MCF 10A (cell line): Measurements from ENCODE around the gene CFL2. TPM values are rescaled to one million over a fixed set of nuclear protein-coding genes. Genes with fewer than 3 reads are reported as not detected.

ENCODE experiments used
- BruUV-seq: library from RNA; stranded (reverse); fragments of 400-500 nt; replicated peaks from 2 replicates; lab custom pipeline; 2021; lab: Mats Ljungman, UMichigan
- CTCF ChIA-PET: fragments of 300-600 bp; sonication (Branson Sonifier 250); formaldehyde crosslinking; extraction: SDS; loops from one replicate; lab custom pipeline; 2021; ENCODE audit warnings: antibody characterized with exemption, inconsistent platforms; lab: Yijun Ruan, JAX
- POLR2A ChIA-PET: fragments of 300-600, 350-650 bp; sonication (Branson Sonifier 250); formaldehyde crosslinking; extraction: SDS; loops from one replicate; lab custom pipeline; 2020; ENCODE audit warnings: antibody characterized with exemption, inconsistent platforms; lab: Yijun Ruan, JAX
- DNase-seq: peaks from one replicate; pipeline ENCODE4 v3.0.0-alpha.2; 2018; ENCODE audit not compliant: unreplicated experiment
- H3K27ac Mint-ChIP-seq: one replicate; pipeline ENCODE4 v1.8.0; 2022; ENCODE audit warnings: mild to moderate bottlenecking, low read depth, mixed read lengths; ENCODE audit not compliant: unreplicated experiment
- H3K27me3 Mint-ChIP-seq: one replicate; pipeline ENCODE4 v1.8.0; 2022; ENCODE audit warnings: mixed read lengths; ENCODE audit not compliant: insufficient read depth, unreplicated experiment
- H3K36me3 Mint-ChIP-seq: one replicate; pipeline ENCODE4 v1.8.0; 2022; ENCODE audit warnings: mild to moderate bottlenecking, moderate library complexity, mixed read lengths; ENCODE audit not compliant: insufficient read depth, unreplicated experiment
- H3K4me1 Mint-ChIP-seq: one replicate; pipeline ENCODE4 v1.8.0; 2022; ENCODE audit warnings: mixed read lengths; ENCODE audit not compliant: insufficient read depth, unreplicated experiment
- H3K4me3 Mint-ChIP-seq: one replicate; pipeline ENCODE4 v1.8.0; 2022; ENCODE audit warnings: mild to moderate bottlenecking, moderate library complexity, mixed read lengths; ENCODE audit not compliant: unreplicated experiment
- H3K9me3 Mint-ChIP-seq: one replicate; pipeline ENCODE4 v1.8.0; 2022; ENCODE audit warnings: mixed read lengths; ENCODE audit not compliant: unreplicated experiment
- intact Hi-C: fragments of 100-400 bp; cut with micrococcal nuclease; formaldehyde crosslinking; loops from 2 replicates; pipeline ENCODE4 v1.14.1; 2022
- total RNA-seq: library from RNA; stranded (reverse); gene quantifications from 2 replicates; pipeline ENCODE4 v1.2.3, GENCODE V29; 2022
- TF ChIP-seq, protein P1 (sequence below): fragments of 200-600 bp; IDR thresholded peaks from one replicate; pipeline ENCODE4 v1.8.0; 2022; ENCODE audit warnings: antibody characterized with exemption, mild to moderate bottlenecking; ENCODE audit not compliant: unreplicated experiment

CFL2 gene
- total RNA-seq, 1 experiment from 2014 or later = 39.7 TPM

GRCh38 chr14:34692348-34692747 is 22.0 kb downstream of the CFL2 start:
- no TSS peak for BruUV-seq
- H3K4me1 Mint-ChIP-seq = peaks cover 9% of the 10 kb centered on the region
- ChIA-PET POLR2A (interaction anchor here (0.7 to 1.7 kb wide), 5 partner anchors 15 to 354 kb away, joined by 3 to 4 read pairs (median 3); partner anchors contain the start of gene FAM177A1), CTCF (interaction anchor here (0.9 to 2.5 kb wide), 2 partner anchors 8 to 31 kb away, joined by 4 to 11 read pairs; no protein-coding TSS in a partner anchor)
- no peaks in the 10 kb centered on the region for H3K9me3 Mint-ChIP-seq
- intact Hi-C loops = no loop called here
- no peaks in the 10 kb centered on the region for H3K36me3 Mint-ChIP-seq
- H3K4me3 Mint-ChIP-seq = no peak overlapping the region
- DNase-seq = no peak
- H3K27me3 Mint-ChIP-seq = no peaks in the 10 kb centered on the region
- TF ChIP-seq, protein P1, sequence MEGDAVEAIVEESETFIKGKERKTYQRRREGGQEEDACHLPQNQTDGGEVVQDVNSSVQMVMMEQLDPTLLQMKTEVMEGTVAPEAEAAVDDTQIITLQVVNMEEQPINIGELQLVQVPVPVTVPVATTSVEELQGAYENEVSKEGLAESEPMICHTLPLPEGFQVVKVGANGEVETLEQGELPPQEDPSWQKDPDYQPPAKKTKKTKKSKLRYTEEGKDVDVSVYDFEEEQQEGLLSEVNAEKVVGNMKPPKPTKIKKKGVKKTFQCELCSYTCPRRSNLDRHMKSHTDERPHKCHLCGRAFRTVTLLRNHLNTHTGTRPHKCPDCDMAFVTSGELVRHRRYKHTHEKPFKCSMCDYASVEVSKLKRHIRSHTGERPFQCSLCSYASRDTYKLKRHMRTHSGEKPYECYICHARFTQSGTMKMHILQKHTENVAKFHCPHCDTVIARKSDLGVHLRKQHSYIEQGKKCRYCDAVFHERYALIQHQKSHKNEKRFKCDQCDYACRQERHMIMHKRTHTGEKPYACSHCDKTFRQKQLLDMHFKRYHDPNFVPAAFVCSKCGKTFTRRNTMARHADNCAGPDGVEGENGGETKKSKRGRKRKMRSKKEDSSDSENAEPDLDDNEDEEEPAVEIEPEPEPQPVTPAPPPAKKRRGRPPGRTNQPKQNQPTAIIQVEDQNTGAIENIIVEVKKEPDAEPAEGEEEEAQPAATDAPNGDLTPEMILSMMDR = no peak
- no peak overlapping the region for H3K27ac Mint-ChIP-seq

DNA sequence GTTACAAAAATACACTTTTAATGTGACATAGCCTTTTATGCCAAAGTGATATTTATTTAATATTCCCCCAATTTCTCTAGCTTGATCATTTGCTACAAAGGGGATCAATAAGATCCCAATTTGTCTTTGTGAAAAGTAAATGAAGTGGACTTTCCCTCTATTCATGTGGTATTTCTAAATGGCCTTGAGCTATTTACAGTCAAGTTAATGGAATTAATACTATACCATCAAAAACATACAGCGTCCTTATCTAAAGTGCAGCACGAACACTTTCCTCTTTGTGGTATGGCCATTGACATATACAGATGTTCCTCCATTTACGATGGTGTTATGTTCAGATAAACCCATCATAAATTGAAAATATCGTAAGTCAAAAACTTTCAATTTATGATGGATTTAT is 23.2 kb downstream of the CFL2 start:
- H3K27me3 Mint-ChIP-seq = no peaks in the 10 kb centered on the region
- intact Hi-C loops = no loop called here
- no peak overlapping the region for H3K27ac Mint-ChIP-seq
- POLR2A ChIA-PET = interaction anchor here (1.1 to 1.2 kb wide), 2 partner anchors 9 to 24 kb away, joined by 4 read pairs; no protein-coding TSS in a partner anchor
- TF ChIP-seq, protein P1 = no peak
- DNase-seq = no peak
- BruUV-seq = no TSS peak
- H3K4me1 Mint-ChIP-seq = peaks cover 12% of the 10 kb centered on the region
- CTCF ChIA-PET = interaction anchor here (0.5 to 5.2 kb wide), 4 partner anchors 9 to 116 kb away, joined by 3 to 28 read pairs (median 4); no protein-coding TSS in a partner anchor
- no peaks in the 10 kb centered on the region for H3K36me3 Mint-ChIP-seq
- no peak overlapping the region for H3K4me3 Mint-ChIP-seq
- no peaks in the 10 kb centered on the region for H3K9me3 Mint-ChIP-seq

GRCh38 chr14:34688470-34689206 is 25.8 kb downstream of the CFL2 start:
- Mint-ChIP-seq H3K4me1 (peaks cover 15% of the 10 kb centered on the region), H3K36me3 (no peaks in the 10 kb centered on the region), H3K27ac (no peak overlapping the region), H3K4me3 (no peak overlapping the region), H3K9me3 (no peaks in the 10 kb centered on the region), H3K27me3 (no peaks in the 10 kb centered on the region)
- TF ChIP-seq, protein P1 = no peak
- intact Hi-C loops = no loop called here
- ChIA-PET CTCF (interaction anchor here (0.7 to 5.2 kb wide), 4 partner anchors 8 to 321 kb away, joined by 3 to 28 read pairs (median 6); no protein-coding TSS in a partner anchor), POLR2A (interaction anchor here (0.9 to 3.1 kb wide), 2 partner anchors 12 to 91 kb away, joined by 3 to 15 read pairs; no protein-coding TSS in a partner anchor)
- DNase-seq = no peak
- no TSS peak for BruUV-seq

DNA sequence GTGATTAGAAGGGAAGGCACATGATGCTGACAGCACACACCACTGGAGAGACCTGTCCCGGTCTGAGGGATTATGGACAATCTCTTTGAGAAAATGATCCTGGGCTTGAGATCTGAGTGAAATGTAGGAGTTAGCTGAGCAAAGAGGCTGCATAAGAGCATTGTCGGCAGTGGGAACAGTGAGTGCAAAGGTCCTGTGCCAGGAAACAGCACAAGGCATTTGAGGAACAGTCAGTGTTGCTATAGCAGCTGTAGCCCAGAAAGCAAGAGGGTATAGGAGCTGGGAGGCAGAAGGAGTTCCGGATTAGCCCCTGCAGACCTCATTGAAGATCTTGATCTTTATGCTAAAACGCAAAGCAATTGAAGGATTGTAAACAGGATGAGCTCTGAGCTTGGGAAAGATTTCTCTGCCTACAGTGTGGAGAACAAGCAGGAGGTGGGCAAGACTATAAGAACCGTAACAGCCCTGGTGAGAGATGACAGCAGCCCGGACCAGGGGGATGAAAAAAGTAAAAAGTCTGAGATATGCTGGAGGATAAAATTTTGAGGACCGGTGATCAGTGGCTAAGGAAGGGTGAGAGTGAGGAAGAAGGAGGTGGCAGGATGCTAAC is 28.5 kb downstream of the CFL2 start:
- Mint-ChIP-seq H3K4me1 (peaks cover 5% of the 10 kb centered on the region), H3K4me3 (no peak overlapping the region), H3K9me3 (no peaks in the 10 kb centered on the region), H3K27me3 (no peaks in the 10 kb centered on the region), H3K27ac (no peak overlapping the region), H3K36me3 (peaks cover 3% of the 10 kb centered on the region)
- intact Hi-C loops = no loop called here
- no peak for DNase-seq
- CTCF ChIA-PET = interaction anchor here (0.8 to 1.8 kb wide), 3 partner anchors 10 to 37 kb away, joined by 3 to 7 read pairs (median 5); no protein-coding TSS in a partner anchor
- POLR2A ChIA-PET = interaction anchor here (0.8 kb wide), 1 partner anchor 188 kb away, joined by 3 read pairs; no protein-coding TSS in a partner anchor
- BruUV-seq = no TSS peak
- TF ChIP-seq, protein P1 = no peak
